HEK293 (cell line): ENCODE results near the gene ATOH8.

ENCODE experiments used
- MZF1 ChIP-seq: fragments of 450-650 bp; formaldehyde crosslinking; IDR thresholded peaks from 2 replicates; pipeline ENCODE4 v1.5.1; 2017; ENCODE audit warnings: missing biosample characterization, missing genetic modification characterization, borderline replicate concordance
- PBX3 ChIP-seq: sonication (generic); formaldehyde crosslinking; IDR thresholded peaks from 2 replicates; pipeline ENCODE4 v1.8.1; 2022; ENCODE audit warnings: mild to moderate bottlenecking, moderate library complexity, missing genetic modification reagents
- PRDM10 ChIP-seq: fragments of 450-650 bp; formaldehyde crosslinking; IDR thresholded peaks from 2 replicates; pipeline ENCODE4 v1.5.1; 2016; ENCODE audit warnings: missing biosample characterization, missing genetic modification characterization
- TSHZ1 ChIP-seq: fragments of 450-650 bp; formaldehyde crosslinking; IDR thresholded peaks from 2 replicates; pipeline ENCODE4 v1.5.1; 2016; ENCODE audit warnings: missing biosample characterization, missing genetic modification characterization, borderline replicate concordance
- ZBTB11 ChIP-seq: fragments of 450-650 bp; formaldehyde crosslinking; conservative IDR thresholded peaks from 2 replicates; pipeline ENCODE4 v1.5.1; 2016; ENCODE audit warnings: low read depth, missing biosample characterization, missing genetic modification characterization
- ZFHX2 ChIP-seq: fragments of 450-650 bp; formaldehyde crosslinking; conservative IDR thresholded peaks from 2 replicates; pipeline ENCODE4 v1.5.1; 2016; ENCODE audit warnings: missing biosample characterization, missing genetic modification characterization
- ZNF184 ChIP-seq: fragments of 450-650 bp; IDR thresholded peaks from 2 replicates; pipeline ENCODE4 v1.5.1; 2018; ENCODE audit warnings: missing biosample characterization, mild to moderate bottlenecking, missing genetic modification characterization
- ZNF274 ChIP-seq, 2 experiments: fragments of 200-500 bp in 1 of 2; fragments of 450-650 bp in 1 of 2; sonication (Bioruptor generic) in 1 of 2; formaldehyde crosslinking in 1 of 2; IDR thresholded peaks; 2 replicates each; pipeline versions ENCODE4 v1.5.1 to v1.6.1; 2014 to 2016; ENCODE audit warnings: borderline replicate concordance in 1 of 2, inconsistent platforms in 1 of 2, low read length in 1 of 2, missing biosample characterization in 1 of 2, missing genetic modification characterization in 1 of 2
- ZNF664 ChIP-seq: fragments of 450-650 bp; formaldehyde crosslinking; IDR thresholded peaks from 2 replicates; pipeline ENCODE4 v1.5.1; 2016; ENCODE audit warnings: missing biosample characterization, missing genetic modification characterization
- ZNF670 ChIP-seq: fragments of 450-650 bp; formaldehyde crosslinking; IDR thresholded peaks from 2 replicates; pipeline ENCODE4 v1.5.1; 2016; ENCODE audit warnings: missing biosample characterization, missing genetic modification characterization, low read depth
- TF ChIP-seq, protein P1 (sequence below): fragments of 450-650 bp; formaldehyde crosslinking; IDR thresholded peaks from 2 replicates; pipeline ENCODE4 v1.5.1; 2016; ENCODE audit warnings: missing biosample characterization, missing genetic modification characterization

- TF ChIP-seq, protein P1, sequence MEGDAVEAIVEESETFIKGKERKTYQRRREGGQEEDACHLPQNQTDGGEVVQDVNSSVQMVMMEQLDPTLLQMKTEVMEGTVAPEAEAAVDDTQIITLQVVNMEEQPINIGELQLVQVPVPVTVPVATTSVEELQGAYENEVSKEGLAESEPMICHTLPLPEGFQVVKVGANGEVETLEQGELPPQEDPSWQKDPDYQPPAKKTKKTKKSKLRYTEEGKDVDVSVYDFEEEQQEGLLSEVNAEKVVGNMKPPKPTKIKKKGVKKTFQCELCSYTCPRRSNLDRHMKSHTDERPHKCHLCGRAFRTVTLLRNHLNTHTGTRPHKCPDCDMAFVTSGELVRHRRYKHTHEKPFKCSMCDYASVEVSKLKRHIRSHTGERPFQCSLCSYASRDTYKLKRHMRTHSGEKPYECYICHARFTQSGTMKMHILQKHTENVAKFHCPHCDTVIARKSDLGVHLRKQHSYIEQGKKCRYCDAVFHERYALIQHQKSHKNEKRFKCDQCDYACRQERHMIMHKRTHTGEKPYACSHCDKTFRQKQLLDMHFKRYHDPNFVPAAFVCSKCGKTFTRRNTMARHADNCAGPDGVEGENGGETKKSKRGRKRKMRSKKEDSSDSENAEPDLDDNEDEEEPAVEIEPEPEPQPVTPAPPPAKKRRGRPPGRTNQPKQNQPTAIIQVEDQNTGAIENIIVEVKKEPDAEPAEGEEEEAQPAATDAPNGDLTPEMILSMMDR (tag by site-specific recombination): no peak
- TF ChIP-seq ZNF184 (tag by site-specific recombination) (no peak), ZNF664 (tag by site-specific recombination) (no peak), ZNF670 (tag by site-specific recombination) (no peak), PBX3 (no peak), ZNF274 (IDR thresholded peaks at IDR 0.05; ENCODE audit: low read length) (no peak), ZNF274 (tag by site-specific recombination; IDR thresholded peaks at IDR 0.05; ENCODE audit: borderline replicate concordance) (no peak), ZBTB11 (tag by site-specific recombination) (no peak), PRDM10 (tag by site-specific recombination) (no peak), TSHZ1 (tag by site-specific recombination) (no peak), MZF1 (no peak), ZFHX2 (tag by site-specific recombination) (no peak)
Observed at GRCh38 chr2:85786444-85786843, 32.7 kb downstream of the ATOH8 start.
